ENCODE data around the gene DNAH11. TPM values are rescaled to one million over a fixed set of nuclear protein-coding genes. Genes with fewer than 3 reads are reported as not detected.

The DNAH11 gene
- total RNA-seq, 1 donor from 2014 or later = under 0.01 TPM

DNA sequence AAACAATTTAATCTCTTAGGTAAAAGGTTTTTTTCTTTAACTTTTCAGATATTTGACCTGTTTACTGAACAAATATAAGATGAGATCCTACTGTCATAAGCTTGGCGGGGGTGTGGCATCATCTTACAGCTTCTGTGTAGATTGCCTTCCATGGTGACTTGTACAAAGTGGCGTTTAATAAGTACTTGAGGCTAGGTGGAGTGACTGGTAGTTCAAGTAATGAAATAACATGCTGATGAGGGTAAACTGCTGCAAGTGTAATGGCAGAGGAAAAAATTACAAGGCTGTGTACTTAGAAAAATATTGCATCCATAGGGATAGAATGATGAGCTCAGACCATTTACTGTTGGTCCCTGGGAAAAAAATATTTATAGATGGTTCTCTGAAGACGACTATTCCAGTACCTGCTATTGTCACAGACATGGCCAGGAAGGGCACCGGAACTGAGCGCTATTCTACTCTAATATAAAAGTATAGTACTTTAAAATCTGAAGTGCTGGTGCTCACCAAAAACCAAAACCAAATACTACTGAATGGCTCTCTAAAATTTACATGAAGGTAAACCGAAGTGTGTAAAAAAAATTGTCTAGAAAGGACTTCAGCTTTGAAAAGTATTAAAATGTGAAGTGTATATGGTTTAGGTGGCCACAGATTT lies 42.4 kb downstream of the DNAH11 start:
- Histone ChIP-seq H3K9ac (ENCODE audit: low read depth in 1 of 3, low read length in 3 of 3) (no peak overlapping the region), H3K4me3 (ENCODE audit: low read length in 3 of 3) (no peak overlapping the region), H3K27me3 (ENCODE audit: control insufficient read depth in 3 of 3, insufficient read depth in 3 of 3, low read length in 3 of 3) (no peaks in the 10 kb centered on the region), H3K27ac (ENCODE audit: low read depth, low read length) (no peak overlapping the region), H3K36me3 (ENCODE audit: control insufficient read depth in 3 of 3, insufficient read depth in 3 of 3, low read length in 3 of 3) (no peaks in the 10 kb centered on the region), H3K9me3 (ENCODE audit: control insufficient read depth in 3 of 3, low read length in 3 of 3) (no peaks in the 10 kb centered on the region), H3K4me1 (ENCODE audit: control insufficient read depth in 3 of 3, insufficient read depth in 3 of 3, low read length in 3 of 3) (peaks cover 0 to 7% (median 3%) of the 10 kb centered on the region in 3 donors)

DNA sequence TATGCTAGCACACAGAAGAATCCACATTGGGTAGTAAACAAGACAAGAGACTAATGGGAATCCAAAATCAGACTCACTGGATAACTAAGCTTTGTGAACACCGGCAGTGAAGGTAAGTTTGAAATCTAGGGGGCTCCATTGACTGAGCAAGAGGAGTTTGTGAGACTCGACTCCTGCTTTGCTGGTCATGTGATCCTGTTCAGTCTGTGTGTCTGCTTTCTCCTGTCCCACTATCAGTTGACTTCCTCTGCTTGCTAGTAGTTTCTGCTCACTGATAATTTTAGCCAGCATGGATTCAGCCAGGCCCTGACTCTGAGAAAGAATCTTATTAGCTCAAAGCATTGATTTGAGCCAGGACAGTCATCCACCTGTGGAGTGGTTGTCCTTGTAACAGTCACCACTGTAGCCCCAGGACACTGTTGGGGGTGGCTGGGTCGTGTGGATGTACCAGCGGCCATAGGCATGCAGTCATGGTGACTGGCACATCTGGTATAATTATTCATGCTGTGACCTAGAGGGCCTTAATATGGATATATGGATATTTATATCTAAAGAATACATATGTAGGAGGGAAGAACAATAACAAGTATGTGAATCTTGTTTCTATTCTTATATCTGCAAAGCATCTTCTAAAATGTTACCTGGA lies 44.4 kb downstream of the DNAH11 start:
- H3K36me3 ChIP-seq (ENCODE audit: control insufficient read depth in 3 of 3, insufficient read depth in 3 of 3, low read length in 3 of 3) = no peaks in the 10 kb centered on the region
- no peaks in the 10 kb centered on the region for H3K4me1 ChIP-seq (ENCODE audit: control insufficient read depth in 3 of 3, insufficient read depth in 3 of 3, low read length in 3 of 3)
- H3K27me3 ChIP-seq (ENCODE audit: control insufficient read depth in 3 of 3, insufficient read depth in 3 of 3, low read length in 3 of 3) = no peaks in the 10 kb centered on the region
- no peaks in the 10 kb centered on the region for H3K9me3 ChIP-seq (ENCODE audit: control insufficient read depth in 3 of 3, low read length in 3 of 3)
- H3K4me3 ChIP-seq (ENCODE audit: low read length in 3 of 3) = no peak overlapping the region
- H3K27ac ChIP-seq (ENCODE audit: low read depth, low read length) = no peak overlapping the region
- no peak overlapping the region for H3K9ac ChIP-seq (ENCODE audit: low read depth in 1 of 3, low read length in 3 of 3)

GRCh38 chr7:21596801-21597200 lies 54.0 kb downstream of the DNAH11 start:
- H3K27me3 ChIP-seq (ENCODE audit: control insufficient read depth in 3 of 3, insufficient read depth in 3 of 3, low read length in 3 of 3) = no peaks in the 10 kb centered on the region
- H3K4me3 ChIP-seq (ENCODE audit: low read length in 3 of 3) = no peak overlapping the region
- no peaks in the 10 kb centered on the region for H3K9me3 ChIP-seq (ENCODE audit: control insufficient read depth in 3 of 3, low read length in 3 of 3)
- H3K4me1 ChIP-seq (ENCODE audit: control insufficient read depth in 3 of 3, insufficient read depth in 3 of 3, low read length in 3 of 3) = no peaks in the 10 kb centered on the region
- no peak overlapping the region for H3K27ac ChIP-seq (ENCODE audit: low read depth, low read length)
- no peaks in the 10 kb centered on the region for H3K36me3 ChIP-seq (ENCODE audit: control insufficient read depth in 3 of 3, insufficient read depth in 3 of 3, low read length in 3 of 3)
- no peak overlapping the region for H3K9ac ChIP-seq (ENCODE audit: low read depth in 1 of 3, low read length in 3 of 3)

- Histone ChIP-seq H3K4me3 (ENCODE audit: low read length in 3 of 3) (no peak overlapping the region), H3K36me3 (ENCODE audit: control insufficient read depth in 3 of 3, insufficient read depth in 3 of 3, low read length in 3 of 3) (no peaks in the 10 kb centered on the region), H3K27me3 (ENCODE audit: control insufficient read depth in 3 of 3, insufficient read depth in 3 of 3, low read length in 3 of 3) (no peaks in the 10 kb centered on the region), H3K4me1 (ENCODE audit: control insufficient read depth in 3 of 3, insufficient read depth in 3 of 3, low read length in 3 of 3) (no peaks in the 10 kb centered on the region), H3K9me3 (ENCODE audit: control insufficient read depth in 3 of 3, low read length in 3 of 3) (peaks cover 0 to 4% (median 0%) of the 10 kb centered on the region in 3 donors), H3K27ac (ENCODE audit: low read depth, low read length) (no peak overlapping the region), H3K9ac (ENCODE audit: low read depth in 1 of 3, low read length in 3 of 3) (no peak overlapping the region)
Observed at GRCh38 chr7:21603462-21603861, 60.6 kb downstream of the DNAH11 start.

GRCh38 chr7:21603972-21604749 lies 61.3 kb downstream of the DNAH11 start:
- no peak overlapping the region for H3K4me3 ChIP-seq (ENCODE audit: low read length in 3 of 3)
- H3K4me1 ChIP-seq (ENCODE audit: control insufficient read depth in 3 of 3, insufficient read depth in 3 of 3, low read length in 3 of 3) = no peaks in the 10 kb centered on the region
- no peaks in the 10 kb centered on the region for H3K36me3 ChIP-seq (ENCODE audit: control insufficient read depth in 3 of 3, insufficient read depth in 3 of 3, low read length in 3 of 3)
- no peaks in the 10 kb centered on the region for H3K27me3 ChIP-seq (ENCODE audit: control insufficient read depth in 3 of 3, insufficient read depth in 3 of 3, low read length in 3 of 3)
- peaks cover 0 to 4% (median 0%) of the 10 kb centered on the region in 3 donors for H3K9me3 ChIP-seq (ENCODE audit: control insufficient read depth in 3 of 3, low read length in 3 of 3)
- H3K27ac ChIP-seq (ENCODE audit: low read depth, low read length) = no peak overlapping the region
- no peak overlapping the region for H3K9ac ChIP-seq (ENCODE audit: low read depth in 1 of 3, low read length in 3 of 3)

- Histone ChIP-seq H3K4me3 (ENCODE audit: low read length in 3 of 3) (no peak overlapping the region), H3K27ac (ENCODE audit: low read depth, low read length) (no peak overlapping the region), H3K36me3 (ENCODE audit: control insufficient read depth in 3 of 3, insufficient read depth in 3 of 3, low read length in 3 of 3) (no peaks in the 10 kb centered on the region), H3K27me3 (ENCODE audit: control insufficient read depth in 3 of 3, insufficient read depth in 3 of 3, low read length in 3 of 3) (no peaks in the 10 kb centered on the region), H3K4me1 (ENCODE audit: control insufficient read depth in 3 of 3, insufficient read depth in 3 of 3, low read length in 3 of 3) (no peaks in the 10 kb centered on the region), H3K9ac (ENCODE audit: low read depth in 1 of 3, low read length in 3 of 3) (no peak overlapping the region), H3K9me3 (ENCODE audit: control insufficient read depth in 3 of 3, low read length in 3 of 3) (peaks cover 0 to 4% (median 0%) of the 10 kb centered on the region in 3 donors)
Observed at GRCh38 chr7:21605008-21605585, 62.3 kb downstream of the DNAH11 start.

DNA sequence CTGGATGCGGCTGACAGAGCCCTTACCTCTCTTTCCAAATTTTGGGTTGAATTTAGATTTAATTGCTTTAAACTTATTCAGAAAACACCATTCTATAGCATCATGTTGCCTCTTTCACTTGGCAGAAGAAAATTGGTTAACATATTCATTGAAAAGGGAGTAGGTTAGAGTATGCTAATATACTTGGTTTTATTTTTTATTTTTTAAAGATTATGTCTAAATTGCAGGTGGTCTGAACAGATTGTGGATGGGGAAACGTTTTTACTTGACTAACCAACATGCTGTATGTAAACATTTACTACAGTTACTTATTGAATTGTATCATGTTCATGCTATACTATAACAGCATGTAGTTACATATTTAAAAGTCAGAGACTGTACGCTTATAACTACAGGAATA lies 65.6 kb downstream of the DNAH11 start:
- no peak overlapping the region for H3K27ac ChIP-seq (ENCODE audit: low read depth, low read length)
- H3K4me1 ChIP-seq (ENCODE audit: control insufficient read depth in 3 of 3, insufficient read depth in 3 of 3, low read length in 3 of 3) = no peaks in the 10 kb centered on the region
- H3K4me3 ChIP-seq (ENCODE audit: low read length in 3 of 3) = no peak overlapping the region
- no peaks in the 10 kb centered on the region for H3K9me3 ChIP-seq (ENCODE audit: control insufficient read depth in 3 of 3, low read length in 3 of 3)
- H3K27me3 ChIP-seq (ENCODE audit: control insufficient read depth in 3 of 3, insufficient read depth in 3 of 3, low read length in 3 of 3) = no peaks in the 10 kb centered on the region
- H3K36me3 ChIP-seq (ENCODE audit: control insufficient read depth in 3 of 3, insufficient read depth in 3 of 3, low read length in 3 of 3) = no peaks in the 10 kb centered on the region
- no peak overlapping the region for H3K9ac ChIP-seq (ENCODE audit: low read depth in 1 of 3, low read length in 3 of 3)

DNA sequence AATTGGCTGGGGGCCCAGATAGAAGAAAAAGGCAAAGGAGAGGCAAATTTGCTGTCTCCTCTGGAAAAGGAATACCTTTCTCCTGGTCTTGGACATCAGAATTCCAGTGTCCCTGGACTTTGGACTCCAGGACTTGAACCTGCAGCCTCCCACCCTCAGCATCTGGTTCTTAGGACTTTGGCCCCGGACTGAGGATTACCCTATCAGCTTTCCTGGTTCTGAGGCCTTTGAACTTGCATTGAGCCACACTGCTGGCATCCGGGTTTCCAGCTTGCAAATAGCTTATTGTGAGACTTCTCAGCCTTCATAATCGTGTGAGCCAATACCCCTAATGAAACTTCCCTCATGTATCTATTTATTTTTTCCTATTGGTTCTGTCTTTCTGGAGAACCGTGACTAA lies 68.3 kb downstream of the DNAH11 start:
- H3K4me3 ChIP-seq (ENCODE audit: low read length in 3 of 3) = no peak overlapping the region
- no peaks in the 10 kb centered on the region for H3K4me1 ChIP-seq (ENCODE audit: control insufficient read depth in 3 of 3, insufficient read depth in 3 of 3, low read length in 3 of 3)
- H3K36me3 ChIP-seq (ENCODE audit: control insufficient read depth in 3 of 3, insufficient read depth in 3 of 3, low read length in 3 of 3) = no peaks in the 10 kb centered on the region
- H3K9me3 ChIP-seq (ENCODE audit: control insufficient read depth in 3 of 3, low read length in 3 of 3) = no peaks in the 10 kb centered on the region
- H3K27me3 ChIP-seq (ENCODE audit: control insufficient read depth in 3 of 3, insufficient read depth in 3 of 3, low read length in 3 of 3) = no peaks in the 10 kb centered on the region
- H3K9ac ChIP-seq (ENCODE audit: low read depth in 1 of 3, low read length in 3 of 3) = no peak overlapping the region
- no peak overlapping the region for H3K27ac ChIP-seq (ENCODE audit: low read depth, low read length)

DNA sequence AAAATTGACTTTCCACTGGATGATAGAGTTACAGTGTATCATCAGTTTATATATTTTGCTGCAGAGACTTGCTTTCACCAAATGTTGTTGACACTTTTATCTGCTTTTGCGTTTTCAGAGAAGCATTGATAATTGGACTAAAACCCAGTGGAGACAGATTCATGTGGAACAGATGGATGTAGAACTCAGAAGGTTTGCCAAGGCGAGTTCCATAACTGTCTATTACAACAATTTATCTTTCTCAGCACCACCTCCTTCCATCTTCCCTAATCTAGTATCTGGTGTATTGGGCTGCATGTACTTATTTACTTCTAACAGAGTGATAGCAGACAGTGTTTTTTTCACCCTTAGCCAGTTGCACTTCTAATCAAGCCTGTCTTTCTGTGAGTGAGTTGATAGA lies 73.3 kb downstream of the DNAH11 start:
- Histone ChIP-seq H3K4me3 (ENCODE audit: low read length in 3 of 3) (no peak overlapping the region), H3K9ac (ENCODE audit: low read depth in 1 of 3, low read length in 3 of 3) (no peak overlapping the region), H3K27me3 (ENCODE audit: control insufficient read depth in 3 of 3, insufficient read depth in 3 of 3, low read length in 3 of 3) (no peaks in the 10 kb centered on the region), H3K36me3 (ENCODE audit: control insufficient read depth in 3 of 3, insufficient read depth in 3 of 3, low read length in 3 of 3) (no peaks in the 10 kb centered on the region), H3K9me3 (ENCODE audit: control insufficient read depth in 3 of 3, low read length in 3 of 3) (no peaks in the 10 kb centered on the region), H3K27ac (ENCODE audit: low read depth, low read length) (no peak overlapping the region), H3K4me1 (ENCODE audit: control insufficient read depth in 3 of 3, insufficient read depth in 3 of 3, low read length in 3 of 3) (no peaks in the 10 kb centered on the region)

Measured in skeletal muscle tissue (tissue), 4 donors.